HepG2 (cell line): ENCODE data around the gene TNPO3.

Experiments used
- FOXC1 ChIP-seq: sonication (generic); formaldehyde crosslinking; IDR thresholded peaks from 2 replicates; pipeline ENCODE4 v1.8.0; 2022; ENCODE audit warnings: mild to moderate bottlenecking, missing genetic modification reagents, borderline replicate concordance
- JUNB ChIP-seq: sonication (generic); formaldehyde crosslinking; IDR thresholded peaks from 2 replicates; pipeline ENCODE4 v1.8.0; 2022; ENCODE audit warnings: missing genetic modification reagents, mild to moderate bottlenecking, borderline replicate concordance
- PHF21A ChIP-seq: sonication (generic); formaldehyde crosslinking; IDR thresholded peaks from 2 replicates; pipeline ENCODE4 v1.5.0; 2020; ENCODE audit warnings: mild to moderate bottlenecking, missing genetic modification reagents
- POLR2AphosphoS5 ChIP-seq: IDR thresholded peaks from 2 replicates; pipeline ENCODE4 v1.6.1; 2012; ENCODE audit warnings: low read depth, low read length
- SPEN ChIP-seq: sonication (generic); formaldehyde crosslinking; IDR thresholded peaks from 2 replicates; pipeline ENCODE4 v1.5.1; 2020; ENCODE audit warnings: low read depth, mild to moderate bottlenecking, missing genetic modification reagents
- ZKSCAN1 ChIP-seq: fragments of 150-350 bp; IDR thresholded peaks from 2 replicates; pipeline ENCODE4 v1.6.1; 2014; ENCODE audit warnings: low read length
- ZNF143 ChIP-seq: sonication (generic); formaldehyde crosslinking; IDR thresholded peaks from 2 replicates; pipeline ENCODE4 v1.4.0; 2020; ENCODE audit warnings: missing genetic modification reagents
- ZNF274 ChIP-seq: sonication (generic); formaldehyde crosslinking; IDR thresholded peaks from 2 replicates; pipeline ENCODE4 v1.5.1; 2020; ENCODE audit warnings: mild to moderate bottlenecking, missing genetic modification reagents
- TF ChIP-seq, protein P1 (sequence below): sonication (generic); formaldehyde crosslinking; IDR thresholded peaks from 2 replicates; pipeline ENCODE4 v1.4.0; 2020; ENCODE audit warnings: mild to moderate bottlenecking, missing genetic modification reagents, borderline replicate concordance
- TF ChIP-seq, protein P2 (sequence below): sonication (generic); formaldehyde crosslinking; IDR thresholded peaks from 2 replicates; pipeline ENCODE4 v1.5.0; 2020; ENCODE audit warnings: mild to moderate bottlenecking, missing genetic modification reagents, moderate library complexity

DNA sequence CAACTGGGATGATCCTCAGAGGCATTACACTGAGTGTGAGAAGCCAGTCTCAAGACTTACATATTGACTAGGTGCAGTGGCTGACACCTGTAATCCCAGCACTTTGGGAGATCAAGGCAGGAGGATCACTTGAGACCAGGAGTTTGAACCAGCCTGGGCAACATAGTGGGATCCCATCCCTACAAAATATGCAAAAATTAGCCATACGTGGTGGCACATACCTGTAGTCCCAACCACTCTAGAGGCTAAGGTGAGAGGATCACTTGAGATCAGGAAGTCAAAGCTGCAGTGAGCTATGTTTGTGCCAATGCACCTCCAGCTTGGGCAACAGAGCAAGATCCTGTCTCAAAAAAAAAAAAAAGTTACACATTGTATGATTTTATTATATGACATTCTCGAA lies 23.5 kb upstream of the TNPO3 start:
- no peak for TF ChIP-seq ZNF143 (CRISPR knock-in tag)
- no peak for TF ChIP-seq SPEN (CRISPR knock-in tag)
- TF ChIP-seq FOXC1 (CRISPR knock-in tag) = no peak
- TF ChIP-seq ZNF274 (CRISPR knock-in tag) = no peak
- no peak for TF ChIP-seq JUNB
- no peak for TF ChIP-seq ZKSCAN1
- no peak for TF ChIP-seq PHF21A (CRISPR knock-in tag)
- TF ChIP-seq, protein P1, sequence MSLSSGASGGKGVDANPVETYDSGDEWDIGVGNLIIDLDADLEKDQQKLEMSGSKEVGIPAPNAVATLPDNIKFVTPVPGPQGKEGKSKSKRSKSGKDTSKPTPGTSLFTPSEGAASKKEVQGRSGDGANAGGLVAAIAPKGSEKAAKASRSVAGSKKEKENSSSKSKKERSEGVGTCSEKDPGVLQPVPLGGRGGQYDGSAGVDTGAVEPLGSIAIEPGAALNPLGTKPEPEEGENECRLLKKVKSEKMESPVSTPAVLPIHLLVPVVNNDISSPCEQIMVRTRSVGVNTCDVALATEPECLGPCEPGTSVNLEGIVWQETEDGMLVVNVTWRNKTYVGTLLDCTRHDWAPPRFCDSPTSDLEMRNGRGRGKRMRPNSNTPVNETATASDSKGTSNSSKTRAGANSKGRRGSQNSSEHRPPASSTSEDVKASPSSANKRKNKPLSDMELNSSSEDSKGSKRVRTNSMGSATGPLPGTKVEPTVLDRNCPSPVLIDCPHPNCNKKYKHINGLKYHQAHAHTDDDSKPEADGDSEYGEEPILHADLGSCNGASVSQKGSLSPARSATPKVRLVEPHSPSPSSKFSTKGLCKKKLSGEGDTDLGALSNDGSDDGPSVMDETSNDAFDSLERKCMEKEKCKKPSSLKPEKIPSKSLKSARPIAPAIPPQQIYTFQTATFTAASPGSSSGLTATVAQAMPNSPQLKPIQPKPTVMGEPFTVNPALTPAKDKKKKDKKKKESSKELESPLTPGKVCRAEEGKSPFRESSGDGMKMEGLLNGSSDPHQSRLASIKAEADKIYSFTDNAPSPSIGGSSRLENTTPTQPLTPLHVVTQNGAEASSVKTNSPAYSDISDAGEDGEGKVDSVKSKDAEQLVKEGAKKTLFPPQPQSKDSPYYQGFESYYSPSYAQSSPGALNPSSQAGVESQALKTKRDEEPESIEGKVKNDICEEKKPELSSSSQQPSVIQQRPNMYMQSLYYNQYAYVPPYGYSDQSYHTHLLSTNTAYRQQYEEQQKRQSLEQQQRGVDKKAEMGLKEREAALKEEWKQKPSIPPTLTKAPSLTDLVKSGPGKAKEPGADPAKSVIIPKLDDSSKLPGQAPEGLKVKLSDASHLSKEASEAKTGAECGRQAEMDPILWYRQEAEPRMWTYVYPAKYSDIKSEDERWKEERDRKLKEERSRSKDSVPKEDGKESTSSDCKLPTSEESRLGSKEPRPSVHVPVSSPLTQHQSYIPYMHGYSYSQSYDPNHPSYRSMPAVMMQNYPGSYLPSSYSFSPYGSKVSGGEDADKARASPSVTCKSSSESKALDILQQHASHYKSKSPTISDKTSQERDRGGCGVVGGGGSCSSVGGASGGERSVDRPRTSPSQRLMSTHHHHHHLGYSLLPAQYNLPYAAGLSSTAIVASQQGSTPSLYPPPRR (CRISPR knock-in tag) = no peak
- TF ChIP-seq, protein P2, sequence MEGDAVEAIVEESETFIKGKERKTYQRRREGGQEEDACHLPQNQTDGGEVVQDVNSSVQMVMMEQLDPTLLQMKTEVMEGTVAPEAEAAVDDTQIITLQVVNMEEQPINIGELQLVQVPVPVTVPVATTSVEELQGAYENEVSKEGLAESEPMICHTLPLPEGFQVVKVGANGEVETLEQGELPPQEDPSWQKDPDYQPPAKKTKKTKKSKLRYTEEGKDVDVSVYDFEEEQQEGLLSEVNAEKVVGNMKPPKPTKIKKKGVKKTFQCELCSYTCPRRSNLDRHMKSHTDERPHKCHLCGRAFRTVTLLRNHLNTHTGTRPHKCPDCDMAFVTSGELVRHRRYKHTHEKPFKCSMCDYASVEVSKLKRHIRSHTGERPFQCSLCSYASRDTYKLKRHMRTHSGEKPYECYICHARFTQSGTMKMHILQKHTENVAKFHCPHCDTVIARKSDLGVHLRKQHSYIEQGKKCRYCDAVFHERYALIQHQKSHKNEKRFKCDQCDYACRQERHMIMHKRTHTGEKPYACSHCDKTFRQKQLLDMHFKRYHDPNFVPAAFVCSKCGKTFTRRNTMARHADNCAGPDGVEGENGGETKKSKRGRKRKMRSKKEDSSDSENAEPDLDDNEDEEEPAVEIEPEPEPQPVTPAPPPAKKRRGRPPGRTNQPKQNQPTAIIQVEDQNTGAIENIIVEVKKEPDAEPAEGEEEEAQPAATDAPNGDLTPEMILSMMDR (CRISPR knock-in tag) = no peak
- no peak for TF ChIP-seq POLR2AphosphoS5
